IMR-90 (cell line): ENCODE results near the gene REV3L. TPM values are rescaled to one million over a fixed set of nuclear protein-coding genes. Genes with fewer than 3 reads are reported as not detected.

ENCODE experiments used
- ATAC-seq: fragments of 200-7000 bp; cut with Tn5 transposase; 2 replicates; pipeline ENCODE4 v1.9.1; 2020; ENCODE audit warnings: low read depth, mild to moderate bottlenecking, moderate library complexity
- BruUV-seq: library from RNA; stranded (reverse); fragments of 400-500 nt; replicated peaks from 2 replicates; lab custom pipeline; 2021; lab: Mats Ljungman, UMichigan
- CTCF ChIA-PET: fragments of 300-600 bp; formaldehyde crosslinking; extraction: SDS; loops from one replicate; lab custom pipeline; 2021; ENCODE audit warnings: antibody characterized with exemption; lab: Yijun Ruan, JAX
- POLR2A ChIA-PET: fragments of 300-600 bp; sonication (Branson Sonifier 250); formaldehyde crosslinking; loops from one replicate; lab custom pipeline; 2022; ENCODE audit warnings: antibody characterized with exemption; ENCODE audit not compliant: unreplicated experiment; lab: Charles Lee
- DNase-seq: peaks from one replicate; pipeline ENCODE4 v3.0.0; 2013
- H2AFZ ChIP-seq: replicated peaks from 2 replicates; pipeline ENCODE3; 2013; ENCODE audit warnings: low read length, mild to moderate bottlenecking; ENCODE audit not compliant: poor library complexity
- H2AK5ac ChIP-seq: 2 replicates; pipeline ENCODE4 v1.6.1; 2013; ENCODE audit warnings: low read depth, low read length, inconsistent platforms
- H2AK9ac ChIP-seq: replicated peaks from 2 replicates; pipeline ENCODE3; 2013; ENCODE audit warnings: mild to moderate bottlenecking, low read depth, low read length, moderate library complexity; ENCODE audit not compliant: poor library complexity
- H2BK120ac ChIP-seq: 2 replicates; pipeline ENCODE4 v1.6.1; 2013; ENCODE audit warnings: low read depth, low read length, inconsistent platforms
- H2BK15ac ChIP-seq: 3 replicates; pipeline ENCODE4 v1.6.1; 2013; ENCODE audit warnings: low read depth, low read length, inconsistent platforms
- H2BK20ac ChIP-seq: 2 replicates; pipeline ENCODE4 v1.6.1; 2013; ENCODE audit warnings: low read depth, mild to moderate bottlenecking, inconsistent platforms, low read length, moderate library complexity
- H2BK5ac ChIP-seq: 2 replicates; pipeline ENCODE4 v1.6.1; 2013; ENCODE audit warnings: mild to moderate bottlenecking, low read depth, low read length, inconsistent platforms; ENCODE audit not compliant: poor library complexity, severe bottlenecking
- H3K14ac ChIP-seq: replicated peaks from 2 replicates; pipeline ENCODE4 v1.6.1; 2013; ENCODE audit warnings: low read depth, low read length, inconsistent platforms
- H3K18ac ChIP-seq: 2 replicates; pipeline ENCODE4 v1.6.1; 2013; ENCODE audit warnings: low read depth, low read length, control low read depth
- H3K23ac ChIP-seq: 2 replicates; pipeline ENCODE4 v1.6.1; 2013; ENCODE audit warnings: low read depth, low read length, inconsistent platforms
- H3K27ac ChIP-seq: 2 replicates; pipeline ENCODE4 v1.5.1; 2013; ENCODE audit warnings: mild to moderate bottlenecking, control low read depth, low read length; ENCODE audit not compliant: insufficient read depth
- H3K27me3 ChIP-seq: 2 replicates; pipeline ENCODE4 v1.6.1; 2013; ENCODE audit warnings: low read length; ENCODE audit not compliant: control insufficient read depth, insufficient read depth
- H3K36me3 ChIP-seq: 2 replicates; pipeline ENCODE4 v1.6.1; 2013; ENCODE audit warnings: low read length, mixed read lengths; ENCODE audit not compliant: control insufficient read depth, insufficient read depth
- H3K4ac ChIP-seq: 2 replicates; pipeline ENCODE4 v1.6.1; 2013; ENCODE audit warnings: low read depth, low read length, inconsistent platforms
- H3K4me1 ChIP-seq: 2 replicates; pipeline ENCODE4 v1.6.1; 2013; ENCODE audit warnings: low read length, mixed read lengths; ENCODE audit not compliant: control insufficient read depth, insufficient read depth
- H3K4me2 ChIP-seq: 2 replicates; pipeline ENCODE4 v1.6.1; 2013; ENCODE audit warnings: low read depth, mild to moderate bottlenecking, control low read depth, low read length, moderate library complexity
- H3K4me3 ChIP-seq: 2 replicates; pipeline ENCODE4 v1.5.1; 2013; ENCODE audit warnings: low read depth, mild to moderate bottlenecking, control low read depth, low read length, moderate library complexity; ENCODE audit not compliant: insufficient read depth
- H3K56ac ChIP-seq: 2 replicates; pipeline ENCODE4 v1.6.1; 2013; ENCODE audit warnings: low read length, inconsistent platforms; ENCODE audit not compliant: insufficient read depth; ENCODE audit errors: extremely low read depth
- H3K79me1 ChIP-seq, 2 experiments: 2 replicates each; pipeline ENCODE4 v1.6.1; 2013; ENCODE audit warnings: low read length in 2 of 2, inconsistent platforms in 1 of 2, low read depth in 1 of 2
- H3K9ac ChIP-seq: 2 replicates; pipeline ENCODE4 v1.6.1; 2013; ENCODE audit warnings: low read depth, low read length, control low read depth
- H3K9me1 ChIP-seq: 2 replicates; pipeline ENCODE4 v1.6.1; 2013; ENCODE audit warnings: low read length, inconsistent platforms; ENCODE audit not compliant: insufficient read depth
- H3K9me3 ChIP-seq: 2 replicates; pipeline ENCODE4 v1.6.1; 2013; ENCODE audit warnings: low read length; ENCODE audit not compliant: control insufficient read depth, insufficient read depth
- H4K20me1 ChIP-seq: 2 replicates; pipeline ENCODE4 v1.6.1; 2013; ENCODE audit warnings: low read length, inconsistent platforms; ENCODE audit not compliant: insufficient read depth
- H4K5ac ChIP-seq: 2 replicates; pipeline ENCODE4 v1.6.1; 2013; ENCODE audit warnings: mild to moderate bottlenecking, low read depth, low read length, control low read depth
- H4K8ac ChIP-seq, 2 experiments: 2 replicates each; pipeline ENCODE4 v1.6.1; 2013; ENCODE audit warnings: low read depth in 2 of 2, low read length in 2 of 2, control low read depth in 1 of 2, inconsistent platforms in 1 of 2
- H4K91ac ChIP-seq: 2 replicates; pipeline ENCODE4 v1.6.1; 2013; ENCODE audit warnings: low read depth, low read length, inconsistent platforms; ENCODE audit not compliant: insufficient read depth
- BHLHE40 ChIP-seq: fragments of 150-350 bp; IDR thresholded peaks from 2 replicates; pipeline ENCODE4 v1.6.1; 2016; ENCODE audit warnings: mild to moderate bottlenecking, low read depth, low read length
- FOS ChIP-seq: fragments of 150-350 bp; IDR thresholded peaks from 2 replicates; pipeline ENCODE4 v1.6.1; 2016; ENCODE audit warnings: low read depth, low read length
- MAFK ChIP-seq: IDR thresholded peaks from 2 replicates; pipeline ENCODE4 v1.6.1; 2012; ENCODE audit warnings: low read depth, low read length, improper control_type of control experiment
- MAZ ChIP-seq: IDR thresholded peaks from 2 replicates; pipeline ENCODE4 v1.6.1; 2012; ENCODE audit warnings: low read depth, mild to moderate bottlenecking, low read length, improper control_type of control experiment, moderate library complexity, borderline replicate concordance
- MXI1 ChIP-seq: IDR thresholded peaks from 2 replicates; pipeline ENCODE4 v1.6.1; 2012; ENCODE audit warnings: low read depth, mild to moderate bottlenecking, low read length, moderate library complexity, borderline replicate concordance
- NFE2L2 ChIP-seq: fragments of 150-350 bp; IDR thresholded peaks from 2 replicates; pipeline ENCODE4 v1.6.1; 2016; ENCODE audit warnings: low read depth, mild to moderate bottlenecking, low read length
- POLR2A ChIP-seq: IDR thresholded peaks from 2 replicates; pipeline ENCODE4 v1.6.1; 2012; ENCODE audit warnings: mild to moderate bottlenecking, low read depth, low read length
- RCOR1 ChIP-seq: IDR thresholded peaks from 2 replicates; pipeline ENCODE4 v1.6.1; 2012; ENCODE audit warnings: mild to moderate bottlenecking, low read length, improper control_type of control experiment; ENCODE audit not compliant: insufficient replicate concordance
- RFX5 ChIP-seq: IDR thresholded peaks from 2 replicates; pipeline ENCODE4 v1.8.0; 2012; ENCODE audit warnings: low read depth, mild to moderate bottlenecking, low read length, moderate library complexity
- SMC3 ChIP-seq: fragments of 150-350 bp; IDR thresholded peaks from 2 replicates; pipeline ENCODE4 v1.6.1; 2016; ENCODE audit warnings: low read depth, mild to moderate bottlenecking, antibody characterized with exemption, low read length, moderate library complexity
- USF2 ChIP-seq: fragments of 150-350 bp; IDR thresholded peaks from 2 replicates; pipeline ENCODE4 v1.6.1; 2017; ENCODE audit warnings: mild to moderate bottlenecking, antibody characterized with exemption, low read length, low read depth
- dilution Hi-C: fragments of 300-500 bp; cut with HindIII; formaldehyde crosslinking; loops from one replicate; pipeline ENCODE4 v1.14.3; 2018; ENCODE audit warnings: low sequenced_read_pairs; ENCODE audit not compliant: unreplicated experiment
- in situ Hi-C: fragments of 300-500 bp; cut with MboI; formaldehyde crosslinking; loops from 3 replicates; pipeline ENCODE4 v1.14.3; 2019; ENCODE audit warnings: low sequenced_read_pairs, inconsistent platforms, mixed read lengths
- intact Hi-C: fragments of 100-400 bp; cut with micrococcal nuclease; formaldehyde crosslinking; loops from 2 replicates; pipeline ENCODE4 v1.10.0; 2022
- polyA plus RNA-seq, 3 experiments: library from polyadenylated mRNA; depleted of rRNA; stranded (reverse); fragments of >200 nt; gene quantifications; 2 replicates each; pipeline ENCODE4 v1.2.3, GENCODE V29; 2012; ENCODE audit warnings: low replicate concordance in 1 of 3
- total RNA-seq: library from RNA; depleted of rRNA; stranded (reverse); fragments of >200 nt; gene quantifications from 2 replicates; pipeline ENCODE4 v1.2.3, GENCODE V29; 2012
- TF ChIP-seq, protein P1 (sequence below): conservative IDR thresholded peaks from 2 replicates; pipeline ENCODE4 v1.5.1; 2012; ENCODE audit warnings: mild to moderate bottlenecking, low read depth, low read length, improper control_type of control experiment

REV3L gene
- total and polyA plus RNA-seq, 2 of the 4 experiments (the other 2 are of a cell fraction), result 7.4 to 15.4 TPM

DNA sequence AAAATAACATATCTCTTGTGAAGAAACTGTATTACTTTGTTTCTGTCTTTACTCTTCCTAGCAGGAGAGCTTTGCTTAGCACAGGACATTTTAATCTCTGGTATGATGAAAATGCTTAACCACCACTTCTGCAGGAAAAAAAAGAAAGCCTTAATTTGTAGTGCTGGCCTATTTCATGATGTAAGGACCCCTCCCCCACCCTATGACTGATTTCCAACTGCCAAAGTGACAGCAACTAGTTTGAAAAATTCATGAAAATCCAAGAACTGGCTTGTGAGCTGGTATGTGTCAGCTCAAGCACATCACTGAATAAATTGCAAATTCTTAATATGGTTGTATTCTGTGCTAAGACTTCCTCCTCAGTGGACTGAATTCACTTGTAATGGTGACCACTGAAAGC lies 125.3 kb downstream of the REV3L start:
- no peak overlapping the region for H4K5ac ChIP-seq
- POLR2A ChIA-PET, result no interaction called here
- intact Hi-C loops, result no loop called here
- no peak overlapping the region for H2AK9ac ChIP-seq
- TF ChIP-seq USF2 (no peak), MAFK (no peak), POLR2A (no peak), RFX5 (no peak), SMC3 (no peak), FOS (no peak), BHLHE40 (no peak), RCOR1 (no peak), MXI1 (no peak), MAZ (no peak), NFE2L2 (no peak)
- TF ChIP-seq, protein P1, sequence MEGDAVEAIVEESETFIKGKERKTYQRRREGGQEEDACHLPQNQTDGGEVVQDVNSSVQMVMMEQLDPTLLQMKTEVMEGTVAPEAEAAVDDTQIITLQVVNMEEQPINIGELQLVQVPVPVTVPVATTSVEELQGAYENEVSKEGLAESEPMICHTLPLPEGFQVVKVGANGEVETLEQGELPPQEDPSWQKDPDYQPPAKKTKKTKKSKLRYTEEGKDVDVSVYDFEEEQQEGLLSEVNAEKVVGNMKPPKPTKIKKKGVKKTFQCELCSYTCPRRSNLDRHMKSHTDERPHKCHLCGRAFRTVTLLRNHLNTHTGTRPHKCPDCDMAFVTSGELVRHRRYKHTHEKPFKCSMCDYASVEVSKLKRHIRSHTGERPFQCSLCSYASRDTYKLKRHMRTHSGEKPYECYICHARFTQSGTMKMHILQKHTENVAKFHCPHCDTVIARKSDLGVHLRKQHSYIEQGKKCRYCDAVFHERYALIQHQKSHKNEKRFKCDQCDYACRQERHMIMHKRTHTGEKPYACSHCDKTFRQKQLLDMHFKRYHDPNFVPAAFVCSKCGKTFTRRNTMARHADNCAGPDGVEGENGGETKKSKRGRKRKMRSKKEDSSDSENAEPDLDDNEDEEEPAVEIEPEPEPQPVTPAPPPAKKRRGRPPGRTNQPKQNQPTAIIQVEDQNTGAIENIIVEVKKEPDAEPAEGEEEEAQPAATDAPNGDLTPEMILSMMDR, result no peak
- no peak overlapping the region for H4K91ac ChIP-seq
- no peaks in the 10 kb centered on the region for H3K9me1 ChIP-seq
- peaks cover 4% of the 10 kb centered on the region for H3K4me1 ChIP-seq
- no peak overlapping the region; the same call in 1 of the 2 replicates for H2AK5ac ChIP-seq
- no TSS peak for BruUV-seq
- no peak overlapping the region for H2BK20ac ChIP-seq
- H3K79me1 ChIP-seq, result peaks cover 0 to 4% of the 10 kb centered on the region in 2 experiments; a peak in 2 of 4 replicates
- DNase-seq (no peak), ATAC-seq (no peak)
- no peak overlapping the region for H3K4ac ChIP-seq
- H3K36me3 ChIP-seq, result peaks cover 17% of the 10 kb centered on the region
- 0 out of 2 replicates have a peak overlapping the region, but pooled peaks have one; percentile 15 for H3K23ac ChIP-seq
- CTCF ChIA-PET, result no interaction called here
- no peak overlapping the region for H3K27ac ChIP-seq
- no peak overlapping the region for H2AFZ ChIP-seq
- H3K18ac ChIP-seq, result no peak overlapping the region
- no peak overlapping the region for H3K4me3 ChIP-seq
- H2BK15ac ChIP-seq, result no peak overlapping the region
- no peak overlapping the region for H4K8ac ChIP-seq
- no peak overlapping the region for H3K4me2 ChIP-seq
- no peak overlapping the region for H3K56ac ChIP-seq
- no peak overlapping the region for H3K9ac ChIP-seq
- H2BK5ac ChIP-seq, result no peak overlapping the region
- in situ Hi-C loops, result loop anchor here (25.0 kb wide), 1 partner anchor 680 kb away; no protein-coding TSS in a partner anchor
- H2BK120ac ChIP-seq, result no peak overlapping the region
- dilution Hi-C loops, result no loop called here
- no peaks in the 10 kb centered on the region for H3K9me3 ChIP-seq
- H3K14ac ChIP-seq, result no peak overlapping the region
- no peaks in the 10 kb centered on the region for H3K27me3 ChIP-seq
- H4K20me1 ChIP-seq, result no peaks in the 10 kb centered on the region
